ENCODE results near the gene ARSJ.
A peak's percentile ranks its signal among the peaks of the same experiment; 100 is the strongest.

ARSJ gene

GRCh38 chr4:113899271-113900070 is 80.0 kb downstream of the ARSJ start:
- DNase-seq (ENCODE audit: low spot score): peak; percentile 64

GRCh38 chr4:113893546-113893945 is 85.9 kb downstream of the ARSJ start:
- DNase-seq (ENCODE audit: low spot score): no peak

- DNase-seq (ENCODE audit: low spot score): no peak
These were observed 91.4 kb downstream of the ARSJ start for GRCh38 chr4:113888006-113888405.

- no peak for DNase-seq (ENCODE audit: low spot score)
These were observed 94.2 kb downstream of the ARSJ start for GRCh38 chr4:113885291-113885690.

- DNase-seq (ENCODE audit: low spot score): no peak
These were observed 94.8 kb downstream of the ARSJ start for GRCh38 chr4:113884655-113885054.

GRCh38 chr4:113882668-113883067 is 96.8 kb downstream of the ARSJ start:
- DNase-seq (ENCODE audit: low spot score): no peak

GRCh38 chr4:113881256-113881655 is 98.2 kb downstream of the ARSJ start:
- DNase-seq (ENCODE audit: low spot score): no peak

- no peak for DNase-seq (ENCODE audit: low spot score)
These were observed 99.0 kb downstream of the ARSJ start for GRCh38 chr4:113880240-113881028.

GRCh38 chr4:113878668-113879067 is 100.8 kb downstream of the ARSJ start:
- no peak for DNase-seq (ENCODE audit: low spot score)

- DNase-seq (ENCODE audit: low spot score): no peak
These were observed 105.0 kb downstream of the ARSJ start for GRCh38 chr4:113874480-113874879.

GRCh38 chr4:113873508-113873907 is 105.9 kb downstream of the ARSJ start:
- DNase-seq (ENCODE audit: low spot score): no peak

- DNase-seq (ENCODE audit: low spot score): no peak
These were observed 106.8 kb downstream of the ARSJ start for GRCh38 chr4:113872426-113873260.

GRCh38 chr4:113871080-113871479 is 108.4 kb downstream of the ARSJ start:
- DNase-seq (ENCODE audit: low spot score): no peak

- DNase-seq (ENCODE audit: low spot score): peak; percentile 3
These were observed 109.6 kb downstream of the ARSJ start for GRCh38 chr4:113869743-113870375.

- no peak for DNase-seq (ENCODE audit: low spot score)
These were observed 112.8 kb downstream of the ARSJ start for GRCh38 chr4:113866611-113867010.

- DNase-seq (ENCODE audit: low spot score): no peak
These were observed 120.5 kb downstream of the ARSJ start for GRCh38 chr4:113858924-113859323.

GRCh38 chr4:113851816-113852215 is 127.6 kb downstream of the ARSJ start:
- no peak for DNase-seq (ENCODE audit: low spot score)

Measured in CD4-positive, alpha-beta T cell treated with Interleukin-2 at 100 ng/mL for 4 hours (primary cell).